Esophagus squamous epithelium (tissue), 5 donors: Measurements from ENCODE around the gene EFNB2. TPM values are rescaled to one million over a fixed set of nuclear protein-coding genes. Genes with fewer than 3 reads are reported as not detected.

Experiments used
- DNase-seq: peaks from one replicate; lab custom pipeline; 2025; lab: John Stamatoyannopoulos, UW
- H3K27ac ChIP-seq, 4 donors: fragments of 200-600 bp; sonication (generic); one replicate each; pipeline ENCODE4 v1.5.1; 2016 to 2019; ENCODE audit warnings: mild to moderate bottlenecking in 1 of 4
- H3K27me3 ChIP-seq, 4 donors: fragments of 200-600 bp; sonication (generic); 1 replicate in 3 of 4; 2 replicates in 1 of 4; pipeline versions ENCODE4 v1.5.1 to v1.6.0; 2017 to 2021; ENCODE audit warnings: antibody characterized with exemption in 1 of 4
- H3K36me3 ChIP-seq, 3 donors: fragments of 200-600 bp; sonication (generic); one replicate each; pipeline ENCODE4 v1.5.1; 2016 to 2019
- H3K4me1 ChIP-seq, 3 donors: fragments of 200-600 bp; sonication (generic); one replicate each; pipeline ENCODE4 v1.5.1; 2017 to 2019
- H3K4me3 ChIP-seq, 4 donors: fragments of 200-600 bp; sonication (generic); 1 replicate in 3 of 4; 2 replicates in 1 of 4; pipeline ENCODE4 v1.5.1; 2016 to 2019; ENCODE audit warnings: mild to moderate bottlenecking in 2 of 4, moderate library complexity in 1 of 4
- H3K9me3 ChIP-seq, 3 donors: fragments of 200-600 bp; sonication (generic); one replicate each; pipeline ENCODE4 v1.5.1; 2016 to 2019
- POLR2A ChIP-seq, 4 donors: fragments of 450-650 bp; IDR thresholded peaks; one replicate each; pipeline ENCODE4 v1.6.1; 2017; ENCODE audit warnings: antibody characterized with exemption in 4 of 4, mild to moderate bottlenecking in 4 of 4, moderate library complexity in 3 of 4
- WGBS, 2 donors: methylation state at CpG; one replicate each; pipeline ENCODE4 v1.1.5; 2018; 5-methylcytosine and 5-hydroxymethylcytosine counted together
- intact Hi-C: fragments of 100-400 bp; cut with DNase I; formaldehyde crosslinking; loops from one replicate; pipeline ENCODE4 v1.15.0; 2022
- total RNA-seq, 4 donors: library from RNA; depleted of rRNA; stranded (reverse); fragments of >200 nt; gene quantifications; one replicate each; pipeline ENCODE4 v1.1.0, GENCODE V29; 2016
- TF ChIP-seq, protein P1 (sequence below), 6 experiments: fragments of 450-650 bp in 4 of 6; fragments of 200-600 bp in 2 of 6; sonication (generic) in 2 of 6; IDR thresholded peaks; one replicate each; pipeline ENCODE4 v1.5.1; 2016 to 2019; ENCODE audit warnings: antibody characterized with exemption in 6 of 6, mild to moderate bottlenecking in 4 of 6, moderate library complexity in 4 of 6
- donor health status: DM: yes; HTN: yes; CAD: no.

EFNB2 gene
- total RNA-seq, 4 donors from 2014 or later, result 14.9 to 29.1 (median 15.8) TPM

DNA sequence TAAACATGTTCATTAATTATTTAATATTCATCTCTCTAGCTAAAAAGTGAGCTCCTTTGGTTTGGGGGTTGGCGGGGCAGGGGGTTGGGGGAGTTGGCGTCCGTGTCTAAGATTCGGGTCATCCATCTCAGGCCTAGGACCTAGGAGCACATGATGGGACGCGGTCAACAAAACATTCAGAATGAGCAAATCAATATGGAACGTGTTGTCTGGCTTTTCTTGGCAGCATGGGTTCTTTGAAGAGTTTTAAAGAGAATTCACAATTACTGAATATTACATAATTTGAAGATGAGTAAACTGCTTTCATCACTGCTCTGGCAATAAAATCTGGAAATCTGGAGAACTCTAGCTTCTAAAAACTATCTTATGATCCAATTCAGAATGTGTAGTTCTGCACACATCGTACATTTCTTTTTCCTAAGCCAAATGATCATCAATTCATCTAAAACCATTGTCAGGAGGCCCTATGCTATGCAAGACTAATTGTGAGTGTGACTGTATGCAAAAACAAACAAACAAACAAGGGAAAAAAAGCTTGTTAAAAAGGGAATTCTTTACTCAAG, 37.9 kb upstream of the EFNB2 start:
- no peak for TF ChIP-seq POLR2A (IDR thresholded peaks at IDR 0.05)
- TF ChIP-seq, protein P1, sequence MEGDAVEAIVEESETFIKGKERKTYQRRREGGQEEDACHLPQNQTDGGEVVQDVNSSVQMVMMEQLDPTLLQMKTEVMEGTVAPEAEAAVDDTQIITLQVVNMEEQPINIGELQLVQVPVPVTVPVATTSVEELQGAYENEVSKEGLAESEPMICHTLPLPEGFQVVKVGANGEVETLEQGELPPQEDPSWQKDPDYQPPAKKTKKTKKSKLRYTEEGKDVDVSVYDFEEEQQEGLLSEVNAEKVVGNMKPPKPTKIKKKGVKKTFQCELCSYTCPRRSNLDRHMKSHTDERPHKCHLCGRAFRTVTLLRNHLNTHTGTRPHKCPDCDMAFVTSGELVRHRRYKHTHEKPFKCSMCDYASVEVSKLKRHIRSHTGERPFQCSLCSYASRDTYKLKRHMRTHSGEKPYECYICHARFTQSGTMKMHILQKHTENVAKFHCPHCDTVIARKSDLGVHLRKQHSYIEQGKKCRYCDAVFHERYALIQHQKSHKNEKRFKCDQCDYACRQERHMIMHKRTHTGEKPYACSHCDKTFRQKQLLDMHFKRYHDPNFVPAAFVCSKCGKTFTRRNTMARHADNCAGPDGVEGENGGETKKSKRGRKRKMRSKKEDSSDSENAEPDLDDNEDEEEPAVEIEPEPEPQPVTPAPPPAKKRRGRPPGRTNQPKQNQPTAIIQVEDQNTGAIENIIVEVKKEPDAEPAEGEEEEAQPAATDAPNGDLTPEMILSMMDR (IDR thresholded peaks at IDR 0.05), result no peak
- Histone ChIP-seq H3K27me3 (no peaks in the 10 kb centered on the region), H3K27ac (peak overlapping the region; percentile 53 to 84 (median 80)), H3K4me3 (peak overlapping the region in 2 of 4 donors; percentile 2 to 19), H3K9me3 (no peaks in the 10 kb centered on the region), H3K4me1 (peaks cover 3 to 73% (median 6%) of the 10 kb centered on the region in 3 donors), H3K36me3 (no peaks in the 10 kb centered on the region)
- intact Hi-C loops, result no loop called here
- DNase-seq, result no peak
- 54 to 64% methylated on average over 8 of the region's 8 CpGs for WGBS, 2 donors

DNA sequence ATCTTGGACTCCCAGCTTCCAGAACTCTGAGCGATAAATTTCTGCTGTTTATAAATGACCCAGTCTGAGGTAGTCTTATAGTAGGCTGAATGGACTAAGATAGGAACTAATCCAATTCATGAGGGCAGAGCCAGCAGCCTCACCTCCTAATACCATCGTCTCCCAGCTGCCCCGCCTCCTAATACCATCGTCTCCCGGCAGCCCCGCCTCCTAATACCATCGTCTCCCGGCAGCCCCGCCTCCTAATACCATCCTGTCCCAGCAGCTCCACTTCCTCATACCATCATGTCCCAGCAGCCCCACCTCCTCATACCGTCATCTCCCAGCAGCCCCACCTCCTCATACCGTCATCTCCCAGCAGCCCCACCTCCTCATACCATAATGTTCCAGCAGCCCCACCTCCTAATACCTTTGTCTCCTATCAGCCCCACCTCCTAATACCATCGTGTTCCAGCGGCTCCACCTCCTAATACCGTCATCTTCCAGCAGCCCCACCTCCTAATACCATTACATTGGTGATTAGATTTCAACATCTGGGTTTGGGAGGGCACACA, 34.9 kb upstream of the EFNB2 start:
- Histone ChIP-seq H3K4me3 (no peak overlapping the region), H3K9me3 (no peaks in the 10 kb centered on the region), H3K27me3 (no peaks in the 10 kb centered on the region), H3K27ac (peak overlapping the region; percentile 24 to 84 (median 42)), H3K36me3 (no peaks in the 10 kb centered on the region), H3K4me1 (peaks cover 9 to 70% (median 16%) of the 10 kb centered on the region in 3 donors)
- DNase-seq, result peak; percentile 16
- TF ChIP-seq, protein P1 (IDR thresholded peaks at IDR 0.05), result no peak
- TF ChIP-seq POLR2A (IDR thresholded peaks at IDR 0.05), result no peak
- WGBS, 2 donors, result 31 to 38% methylated on average over 14 of the region's 14 CpGs
- intact Hi-C loops, result no loop called here

DNA sequence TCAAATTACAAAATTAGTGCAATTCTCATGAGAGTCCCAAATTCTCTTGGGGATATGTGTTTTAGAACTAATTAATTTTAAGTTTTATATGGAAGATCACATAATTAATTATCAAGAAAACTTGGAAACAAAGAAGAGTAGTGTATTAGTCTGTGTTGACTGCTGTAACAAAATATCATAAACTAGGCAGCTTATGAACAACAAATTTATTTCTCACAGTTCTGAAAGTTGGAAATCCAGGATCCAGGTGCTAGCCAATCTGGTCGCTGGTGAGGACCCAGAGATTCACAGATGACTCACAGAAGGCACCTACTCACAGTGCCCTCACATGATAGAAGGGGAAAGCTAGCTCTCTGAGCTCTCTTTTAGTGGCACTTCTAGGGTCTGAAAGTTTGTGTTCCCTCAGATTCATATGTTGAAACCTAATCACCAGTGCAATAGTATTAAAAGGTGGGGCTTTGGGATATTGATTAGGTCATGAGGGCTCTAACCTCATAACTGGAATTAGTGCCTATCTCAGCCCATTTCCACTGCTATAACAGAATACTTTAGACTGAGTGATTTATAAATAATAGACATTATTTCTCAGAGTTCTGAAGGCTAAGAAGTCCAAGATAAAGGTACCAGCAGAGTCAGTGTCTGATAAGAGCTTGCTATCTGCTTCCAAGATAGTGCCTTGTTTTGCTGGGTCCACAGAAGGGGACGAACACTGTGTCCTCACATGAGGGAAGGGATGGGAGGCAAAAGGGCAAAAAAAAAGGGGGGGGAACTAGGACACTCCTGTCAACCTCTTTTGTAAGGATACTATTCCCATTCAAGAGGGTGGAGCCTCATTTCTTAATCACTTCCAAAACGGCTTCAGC, 34.0 kb upstream of the EFNB2 start:
- peak overlapping the region in 3 of 4 donors; percentile 24 to 52 (median 52) for H3K27ac ChIP-seq
- no peak overlapping the region for H3K4me3 ChIP-seq
- WGBS, 2 donors, result 65 to 75% methylated on average over 3 of the region's 3 CpGs
- intact Hi-C loops, result no loop called here
- TF ChIP-seq, protein P1 (IDR thresholded peaks at IDR 0.05), result no peak
- no peak for TF ChIP-seq POLR2A (IDR thresholded peaks at IDR 0.05)
- no peaks in the 10 kb centered on the region for H3K36me3 ChIP-seq
- no peaks in the 10 kb centered on the region for H3K27me3 ChIP-seq
- no peak for DNase-seq
- peaks cover 16 to 76% (median 25%) of the 10 kb centered on the region in 3 donors for H3K4me1 ChIP-seq
- H3K9me3 ChIP-seq, result no peaks in the 10 kb centered on the region

DNA sequence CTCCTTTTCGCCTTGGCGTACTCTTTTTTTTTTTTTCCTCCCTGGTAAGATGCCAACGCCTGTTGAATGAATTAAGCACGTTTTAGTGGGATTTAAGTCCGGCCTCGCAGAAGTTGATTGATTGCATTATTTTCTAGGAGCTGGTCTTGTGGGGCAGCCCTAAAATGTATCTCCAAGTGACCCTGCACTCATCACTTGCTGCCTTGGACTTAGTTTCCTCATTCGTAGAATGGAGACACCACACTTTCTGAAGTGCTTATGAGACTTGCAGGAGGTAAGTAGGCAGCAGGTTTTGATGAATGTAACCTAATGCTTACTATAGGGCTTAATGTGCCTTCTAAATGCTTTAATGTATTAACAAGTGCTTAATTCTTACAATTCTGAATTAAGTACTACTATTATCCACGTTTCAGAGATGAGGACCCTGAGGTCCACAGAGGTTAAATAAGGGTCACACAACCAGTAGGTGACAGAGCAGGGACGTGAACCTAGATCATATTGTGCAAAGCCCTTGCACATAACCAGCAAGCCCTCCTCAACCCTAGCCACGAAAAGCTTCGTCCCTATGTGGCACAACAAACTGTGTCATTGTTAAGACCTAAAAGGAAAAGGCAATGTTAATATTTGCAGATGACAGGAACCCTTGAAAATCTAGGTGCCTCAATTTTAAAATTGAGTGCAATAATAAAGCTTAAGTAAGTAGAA, 33.0 kb upstream of the EFNB2 start:
- Histone ChIP-seq H3K27me3 (no peaks in the 10 kb centered on the region), H3K4me3 (peak overlapping the region; percentile 96 to 98 (median 97)), H3K27ac (peak overlapping the region; percentile 27 to 100 (median 96)), H3K4me1 (peaks cover 10 to 76% (median 31%) of the 10 kb centered on the region in 3 donors), H3K36me3 (no peaks in the 10 kb centered on the region), H3K9me3 (no peaks in the 10 kb centered on the region)
- intact Hi-C loops, result no loop called here
- 23 to 29% methylated on average over 10 to 11 of the region's 11 CpGs for WGBS, 2 donors
- no peak for DNase-seq
- TF ChIP-seq, protein P1 (IDR thresholded peaks at IDR 0.05), result no peak
- no peak for TF ChIP-seq POLR2A (IDR thresholded peaks at IDR 0.05)
